Hepatocyte (in vitro differentiated cells): ENCODE data around the gene TMEM204. TPM values are rescaled to one million over a fixed set of nuclear protein-coding genes. Genes with fewer than 3 reads are reported as not detected.

ENCODE experiments used
- DNase-seq: peaks from one replicate; pipeline ENCODE4 v3.0.0-alpha.2; 2016; ENCODE audit warnings: low spot score
- H2AFZ ChIP-seq: fragments of 200-600 bp; sonication (generic); 2 replicates; pipeline ENCODE4 v1.6.0; 2016; ENCODE audit warnings: antibody characterized with exemption, mild to moderate bottlenecking
- H3K27ac ChIP-seq: fragments of 200-600 bp; sonication (generic); 2 replicates; pipeline ENCODE4 v1.5.1; 2016; ENCODE audit warnings: mild to moderate bottlenecking
- H3K27me3 ChIP-seq: fragments of 200-600 bp; sonication (generic); 2 replicates; pipeline ENCODE4 v1.6.1; 2016
- H3K36me3 ChIP-seq: fragments of 200-600 bp; sonication (generic); replicated peaks from 2 replicates; pipeline ENCODE4 v1.5.1; 2016; ENCODE audit warnings: low read depth; ENCODE audit not compliant: insufficient read depth
- H3K4me1 ChIP-seq: fragments of 200-600 bp; sonication (generic); 2 replicates; pipeline ENCODE4 v1.5.1; 2016; ENCODE audit warnings: mild to moderate bottlenecking, moderate library complexity; ENCODE audit not compliant: insufficient read depth
- H3K4me2 ChIP-seq: fragments of 200-600 bp; sonication (generic); 2 replicates; pipeline ENCODE4 v1.6.0; 2016
- H3K4me3 ChIP-seq: fragments of 200-600 bp; sonication (generic); 2 replicates; pipeline ENCODE4 v1.5.1; 2016; ENCODE audit warnings: mild to moderate bottlenecking
- H3K79me2 ChIP-seq: fragments of 200-600 bp; sonication (generic); 2 replicates; pipeline ENCODE4 v1.6.0; 2017; ENCODE audit warnings: mild to moderate bottlenecking
- H3K9me2 ChIP-seq: fragments of 200-600 bp; sonication (generic); replicated peaks from 2 replicates; pipeline ENCODE4 v1.6.0; 2017; ENCODE audit warnings: mild to moderate bottlenecking; ENCODE audit not compliant: insufficient read depth
- H3K9me3 ChIP-seq: fragments of 200-600 bp; sonication (generic); 2 replicates; pipeline ENCODE4 v1.5.1; 2016; ENCODE audit warnings: low read depth, mild to moderate bottlenecking
- H4K20me1 ChIP-seq: fragments of 200-600 bp; sonication (generic); 2 replicates; pipeline ENCODE4 v1.6.0; 2016; ENCODE audit warnings: mild to moderate bottlenecking; ENCODE audit not compliant: insufficient read depth, poor library complexity, severe bottlenecking
- EZH2 ChIP-seq: fragments of 200-600 bp; sonication (generic); IDR thresholded peaks from 2 replicates; pipeline ENCODE4 v1.6.1; 2016; ENCODE audit warnings: antibody characterized with exemption, mild to moderate bottlenecking, borderline replicate concordance
- EZH2phosphoT487 ChIP-seq: fragments of 200-600 bp; sonication (generic); IDR thresholded peaks from one replicate; pipeline ENCODE4 v1.6.1; 2018; ENCODE audit warnings: antibody characterized with exemption, mild to moderate bottlenecking, low read depth, moderate library complexity; ENCODE audit not compliant: unreplicated experiment, severe bottlenecking
- WGBS: methylation state at CpG from one replicate; pipeline ENCODE4 v1.1.6; 2016; ENCODE audit warnings: low lambda C conversion rate; ENCODE audit errors: missing lambda C conversion rate; 5-methylcytosine and 5-hydroxymethylcytosine counted together
- polyA plus RNA-seq: library from polyadenylated mRNA; unstranded; fragments of >200 nt; fragmentation: Nextera tagmentation; extraction: Ambion mirVana; gene quantifications from 2 replicates; pipeline ENCODE4 v1.2.1, GENCODE V29; 2016
- total RNA-seq: library from RNA; depleted of rRNA; stranded (reverse); fragments of >200 nt; gene quantifications from 2 replicates; pipeline ENCODE4 v1.2.3, GENCODE V29; 2014
- TF ChIP-seq, protein P1 (sequence below): fragments of 200-600 bp; sonication (generic); IDR thresholded peaks from 2 replicates; pipeline ENCODE4 v1.5.1; 2016; ENCODE audit warnings: antibody characterized with exemption, mild to moderate bottlenecking; ENCODE audit not compliant: poor library complexity

The TMEM204 gene
- 4.7 and 5.4 TPM in 2 replicates for total RNA-seq
- polyA plus RNA-seq = 2.7 and 4.3 TPM in 2 replicates

DNA sequence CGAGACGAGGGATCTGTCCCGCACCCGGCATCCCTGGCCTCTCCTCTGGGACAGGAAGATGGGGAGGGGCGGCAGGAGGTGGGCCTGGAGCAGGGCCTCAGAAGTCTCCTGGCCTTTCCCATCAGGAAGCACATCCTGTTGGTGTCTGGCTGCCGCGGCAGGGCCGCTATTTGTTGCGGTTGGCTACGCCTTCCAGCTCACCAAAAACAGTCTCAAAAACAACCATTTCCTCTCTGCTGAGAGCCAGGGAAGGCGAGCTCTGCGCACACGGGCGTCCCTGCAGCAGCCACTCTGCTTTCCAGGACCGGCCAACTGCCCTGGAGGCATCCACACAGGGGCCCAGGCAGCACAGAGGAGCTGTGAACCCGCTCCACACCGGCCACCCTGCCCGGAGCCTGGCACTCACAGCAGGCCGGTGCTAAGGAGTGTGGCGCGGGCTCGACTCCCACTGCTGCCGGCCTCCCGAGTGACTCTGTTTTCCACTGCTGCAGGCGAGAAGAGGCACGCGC is at the start of gene TMEM204:
Gene TMEM204, plus strand, starts transcription at position 224 of the 509 bp plus-strand sequence. CDS start 610 bp downstream, outside the sequence.
- 70% methylated on average over 26 of the region's 27 CpGs for WGBS
- Histone ChIP-seq H3K4me3 (no peak within 1 kb of the TSS), H3K9me3 (no peaks in the 10 kb centered on the region), H3K36me3 (no peaks in the 10 kb centered on the region), H3K9me2 (no peaks in the 10 kb centered on the region), H3K4me1 (peaks cover 50% of the 10 kb centered on the region), H3K4me2 (peak within 1 kb of the TSS; percentile 71), H4K20me1 (no peaks in the 10 kb centered on the region), H3K27ac (peak within 1 kb of the TSS; percentile 97), H2AFZ (no peak within 1 kb of the TSS), H3K27me3 (no peaks in the 10 kb centered on the region), H3K79me2 (peaks cover 8% of the 10 kb centered on the region)
- DNase-seq = no peak
- TF ChIP-seq, protein P1, sequence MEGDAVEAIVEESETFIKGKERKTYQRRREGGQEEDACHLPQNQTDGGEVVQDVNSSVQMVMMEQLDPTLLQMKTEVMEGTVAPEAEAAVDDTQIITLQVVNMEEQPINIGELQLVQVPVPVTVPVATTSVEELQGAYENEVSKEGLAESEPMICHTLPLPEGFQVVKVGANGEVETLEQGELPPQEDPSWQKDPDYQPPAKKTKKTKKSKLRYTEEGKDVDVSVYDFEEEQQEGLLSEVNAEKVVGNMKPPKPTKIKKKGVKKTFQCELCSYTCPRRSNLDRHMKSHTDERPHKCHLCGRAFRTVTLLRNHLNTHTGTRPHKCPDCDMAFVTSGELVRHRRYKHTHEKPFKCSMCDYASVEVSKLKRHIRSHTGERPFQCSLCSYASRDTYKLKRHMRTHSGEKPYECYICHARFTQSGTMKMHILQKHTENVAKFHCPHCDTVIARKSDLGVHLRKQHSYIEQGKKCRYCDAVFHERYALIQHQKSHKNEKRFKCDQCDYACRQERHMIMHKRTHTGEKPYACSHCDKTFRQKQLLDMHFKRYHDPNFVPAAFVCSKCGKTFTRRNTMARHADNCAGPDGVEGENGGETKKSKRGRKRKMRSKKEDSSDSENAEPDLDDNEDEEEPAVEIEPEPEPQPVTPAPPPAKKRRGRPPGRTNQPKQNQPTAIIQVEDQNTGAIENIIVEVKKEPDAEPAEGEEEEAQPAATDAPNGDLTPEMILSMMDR = no peak
- TF ChIP-seq EZH2 = no peak
- no peak for TF ChIP-seq EZH2phosphoT487

DNA sequence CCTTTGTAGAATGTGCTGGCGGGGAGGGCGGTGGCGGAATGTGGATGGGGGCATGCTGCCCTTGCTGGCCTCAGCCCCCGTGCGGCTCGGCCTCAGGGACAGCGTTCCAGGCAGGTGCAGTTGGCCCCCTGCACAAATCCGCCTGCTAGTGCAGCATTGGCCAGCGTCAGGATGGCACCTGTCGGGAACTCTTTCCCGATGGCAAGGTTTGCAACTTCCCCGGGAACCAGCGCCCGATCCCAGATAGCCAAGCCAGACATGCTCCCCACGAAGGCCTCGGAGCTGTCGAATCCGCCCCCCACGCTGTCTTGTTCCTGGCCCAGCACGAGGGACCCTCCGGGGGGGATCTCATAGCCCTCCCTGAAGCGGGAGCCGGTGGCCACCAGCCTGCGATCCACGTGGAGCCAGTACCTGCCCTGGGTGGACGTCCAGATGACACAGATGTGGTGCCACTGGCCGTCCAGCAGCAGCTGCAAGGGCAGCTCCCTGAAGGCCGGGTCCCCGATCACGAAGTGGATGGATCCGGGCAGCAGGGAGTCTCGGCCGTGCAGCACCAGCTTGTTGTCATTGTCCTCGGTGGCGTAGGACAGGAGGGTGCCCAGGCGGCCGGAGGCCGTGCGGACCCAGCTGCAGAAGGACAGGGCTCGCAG is 47.5 kb upstream of the TMEM204 start:
- no peaks in the 10 kb centered on the region for H3K27me3 ChIP-seq
- H3K9me3 ChIP-seq = no peaks in the 10 kb centered on the region
- H3K4me2 ChIP-seq = no peak overlapping the region
- H3K27ac ChIP-seq = no peak overlapping the region
- no peak overlapping the region for H3K4me3 ChIP-seq
- TF ChIP-seq, protein P1 = no peak
- TF ChIP-seq EZH2phosphoT487 (no peak), EZH2 (no peak)
- no peaks in the 10 kb centered on the region for H3K4me1 ChIP-seq
- WGBS = 90% methylated on average over 39 of the region's 40 CpGs
- no peaks in the 10 kb centered on the region for H4K20me1 ChIP-seq
- DNase-seq = no peak
- H3K9me2 ChIP-seq = no peaks in the 10 kb centered on the region
- H3K36me3 ChIP-seq = no peaks in the 10 kb centered on the region
- H3K79me2 ChIP-seq = no peaks in the 10 kb centered on the region
- no peak overlapping the region for H2AFZ ChIP-seq

DNA sequence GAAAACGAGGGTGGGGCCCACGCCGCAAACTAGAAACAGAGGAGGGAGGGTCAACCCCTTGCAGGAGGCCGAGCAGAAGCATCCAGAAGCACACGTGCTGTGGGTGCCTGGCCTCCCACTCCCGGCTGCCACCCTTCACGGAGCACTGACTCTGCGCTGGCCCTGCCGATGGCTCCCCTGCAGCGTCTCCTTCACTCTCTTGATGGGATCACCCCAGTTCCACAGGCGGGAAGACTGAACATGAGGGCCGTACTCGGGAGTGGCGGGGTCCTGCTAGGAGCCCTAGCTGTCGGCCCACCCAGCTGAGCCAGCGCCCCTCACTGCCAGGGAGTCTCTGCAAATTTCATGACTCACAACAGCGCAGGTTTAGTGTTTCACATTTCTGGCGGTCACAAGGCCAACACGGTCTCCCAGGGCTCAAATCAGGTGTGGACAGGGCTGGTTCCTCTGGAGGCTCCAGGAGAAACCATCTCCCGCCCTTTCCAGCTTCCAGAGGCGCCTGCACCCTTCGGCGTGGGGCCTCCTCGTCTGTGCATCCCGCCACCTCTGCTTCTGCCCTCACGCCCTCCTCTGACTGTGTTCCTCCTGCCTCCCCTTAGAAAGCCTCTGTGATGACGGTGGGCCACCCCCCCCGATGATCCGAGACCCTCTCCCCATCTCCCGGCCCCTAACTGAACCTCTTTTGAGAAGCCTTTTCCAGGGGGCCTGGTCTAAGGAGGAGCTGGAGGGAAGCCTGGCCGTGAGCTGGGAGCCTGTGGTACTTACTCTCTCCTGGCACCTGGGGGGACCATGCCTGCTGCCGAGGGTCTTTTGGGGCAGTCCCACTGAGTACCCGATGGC is 46.7 kb upstream of the TMEM204 start:
- Histone ChIP-seq H3K36me3 (no peaks in the 10 kb centered on the region), H3K79me2 (no peaks in the 10 kb centered on the region), H3K27me3 (no peaks in the 10 kb centered on the region), H3K4me1 (no peaks in the 10 kb centered on the region), H3K4me3 (no peak overlapping the region), H3K4me2 (no peak overlapping the region), H3K9me3 (no peaks in the 10 kb centered on the region), H2AFZ (no peak overlapping the region), H3K27ac (no peak overlapping the region), H4K20me1 (no peaks in the 10 kb centered on the region), H3K9me2 (no peaks in the 10 kb centered on the region)
- no peak for DNase-seq
- TF ChIP-seq EZH2 = no peak
- TF ChIP-seq, protein P1 = no peak
- TF ChIP-seq EZH2phosphoT487 = no peak
- 88% methylated on average over 33 of the region's 33 CpGs for WGBS
